ENCODE data around the gene SPART. TPM values are rescaled to one million over a fixed set of nuclear protein-coding genes. Genes with fewer than 3 reads are reported as not detected.

The SPART gene
- polyA plus RNA-seq, 1 donor (not counting 4 experiments of a cell fraction or from before 2014, with no cell fraction given): 35.5 TPM

DNA sequence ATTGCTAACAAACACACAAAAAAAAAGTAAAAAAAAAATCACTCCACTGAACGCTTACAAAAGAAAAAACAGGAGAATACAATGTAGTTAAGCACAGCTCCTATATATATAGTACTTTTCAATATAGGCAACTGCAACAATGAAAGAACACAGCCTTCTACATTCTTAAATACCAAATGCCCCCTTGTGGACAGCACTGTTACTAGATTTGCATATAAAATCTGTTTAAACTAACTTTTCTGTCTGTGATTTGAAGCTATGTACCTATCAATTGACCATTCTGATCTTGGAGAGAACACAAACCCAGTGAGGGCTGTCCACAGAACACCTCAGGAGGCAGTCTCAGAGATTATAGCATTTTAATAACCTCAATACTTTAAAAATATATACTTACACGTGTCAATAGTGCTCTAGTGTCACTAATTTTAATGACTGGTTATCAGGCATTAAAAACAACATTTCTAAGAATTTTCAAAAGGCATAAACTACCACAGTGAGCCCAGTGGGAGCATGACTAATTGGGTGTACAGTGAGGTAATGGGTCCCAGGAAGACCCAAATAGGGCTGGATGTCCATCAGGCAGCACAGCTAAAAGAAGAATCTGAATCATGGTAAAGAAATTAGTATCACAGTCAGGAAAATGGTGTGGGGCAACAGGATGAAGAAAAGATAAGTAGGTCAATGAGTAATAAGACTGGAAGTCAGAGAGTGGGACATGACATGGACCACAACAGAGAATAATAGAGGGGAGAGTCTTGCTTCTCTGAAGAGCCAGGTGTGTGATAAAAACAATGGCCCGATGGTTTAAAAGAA lies 70.8 kb downstream of the SPART start:
- H4K20me1 ChIP-seq (ENCODE audit: control insufficient read depth, extremely low read depth, insufficient read depth, low read length): no peaks in the 10 kb centered on the region
- no peaks in the 10 kb centered on the region for H3K9me1 ChIP-seq (ENCODE audit: control insufficient read depth, extremely low read depth, insufficient read depth, low read length)
- DNase-seq (ENCODE audit: low read depth, low spot score) (no peak), FAIRE-seq (no peak)
- no peak overlapping the region for H2AFZ ChIP-seq (ENCODE audit: control insufficient read depth, low read length)
- no peaks in the 10 kb centered on the region for H3K27me3 ChIP-seq (ENCODE audit: control insufficient read depth, extremely low read depth, insufficient read depth, low read length)
- no peak overlapping the region for H3K9ac ChIP-seq (ENCODE audit: control insufficient read depth, extremely low read depth, insufficient read depth, low read length)
- dilution Hi-C loops (cut with MboI; ENCODE audit: extremely low pct_ligation_motif_present, low sequenced_read_pairs): loop anchor here (25.0 kb wide), 1 partner anchor 288 kb away; no protein-coding TSS in a partner anchor
- H3K27ac ChIP-seq (ENCODE audit: control insufficient read depth, insufficient read depth, low read length): no peak overlapping the region
- no peaks in the 10 kb centered on the region for H3K9me3 ChIP-seq (ENCODE audit: control insufficient read depth, low read depth, low read length)
- H3K4me3 ChIP-seq (ENCODE audit: control insufficient read depth in 2 of 3, extremely low read depth in 1 of 3, insufficient read depth in 2 of 3, low read depth in 1 of 3, low read length in 3 of 3): no peak overlapping the region
- TF ChIP-seq, protein P1, sequence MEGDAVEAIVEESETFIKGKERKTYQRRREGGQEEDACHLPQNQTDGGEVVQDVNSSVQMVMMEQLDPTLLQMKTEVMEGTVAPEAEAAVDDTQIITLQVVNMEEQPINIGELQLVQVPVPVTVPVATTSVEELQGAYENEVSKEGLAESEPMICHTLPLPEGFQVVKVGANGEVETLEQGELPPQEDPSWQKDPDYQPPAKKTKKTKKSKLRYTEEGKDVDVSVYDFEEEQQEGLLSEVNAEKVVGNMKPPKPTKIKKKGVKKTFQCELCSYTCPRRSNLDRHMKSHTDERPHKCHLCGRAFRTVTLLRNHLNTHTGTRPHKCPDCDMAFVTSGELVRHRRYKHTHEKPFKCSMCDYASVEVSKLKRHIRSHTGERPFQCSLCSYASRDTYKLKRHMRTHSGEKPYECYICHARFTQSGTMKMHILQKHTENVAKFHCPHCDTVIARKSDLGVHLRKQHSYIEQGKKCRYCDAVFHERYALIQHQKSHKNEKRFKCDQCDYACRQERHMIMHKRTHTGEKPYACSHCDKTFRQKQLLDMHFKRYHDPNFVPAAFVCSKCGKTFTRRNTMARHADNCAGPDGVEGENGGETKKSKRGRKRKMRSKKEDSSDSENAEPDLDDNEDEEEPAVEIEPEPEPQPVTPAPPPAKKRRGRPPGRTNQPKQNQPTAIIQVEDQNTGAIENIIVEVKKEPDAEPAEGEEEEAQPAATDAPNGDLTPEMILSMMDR (optimal IDR thresholded peaks at IDR 0.05 in 1 of 3, IDR thresholded peaks at IDR 0.05 in 1 of 3, conservative IDR thresholded peaks at IDR 0.05 in 1 of 3; ENCODE audit: extremely low read depth in 1 of 3, insufficient read depth in 2 of 3, low read length in 3 of 3): peak in 2 of 3 experiments; percentile 43
- TF ChIP-seq EZH2 (IDR thresholded peaks at IDR 0.05; ENCODE audit: low read length): no peak
- no peaks in the 10 kb centered on the region for H3K36me3 ChIP-seq (ENCODE audit: control insufficient read depth in 2 of 2, extremely low read depth in 1 of 2, insufficient read depth in 2 of 2, low read length in 2 of 2)
- H3K4me2 ChIP-seq (ENCODE audit: control insufficient read depth, extremely low read depth, insufficient read depth, low read depth, low read length): no peak overlapping the region
- H3K4me1 ChIP-seq (ENCODE audit: control insufficient read depth, extremely low read depth, insufficient read depth, low read length): no peaks in the 10 kb centered on the region
- no peaks in the 10 kb centered on the region for H3K79me2 ChIP-seq (ENCODE audit: control insufficient read depth, insufficient read depth, low read length)

GRCh38 chr13:36273431-36273830 lies 72.8 kb downstream of the SPART start:
- TF ChIP-seq, protein P1 (optimal IDR thresholded peaks at IDR 0.05 in 1 of 3, IDR thresholded peaks at IDR 0.05 in 1 of 3, conservative IDR thresholded peaks at IDR 0.05 in 1 of 3; ENCODE audit: extremely low read depth in 1 of 3, insufficient read depth in 2 of 3, low read length in 3 of 3): no peak
- no peak for TF ChIP-seq EZH2 (IDR thresholded peaks at IDR 0.05; ENCODE audit: low read length)
- dilution Hi-C loops (cut with MboI; ENCODE audit: extremely low pct_ligation_motif_present, low sequenced_read_pairs): no loop called here
- Histone ChIP-seq H3K9me1 (ENCODE audit: control insufficient read depth, extremely low read depth, insufficient read depth, low read length) (no peaks in the 10 kb centered on the region), H3K9ac (ENCODE audit: control insufficient read depth, extremely low read depth, insufficient read depth, low read length) (no peak overlapping the region), H3K27ac (ENCODE audit: control insufficient read depth, insufficient read depth, low read length) (no peak overlapping the region), H3K79me2 (ENCODE audit: control insufficient read depth, insufficient read depth, low read length) (no peaks in the 10 kb centered on the region), H3K4me2 (ENCODE audit: control insufficient read depth, extremely low read depth, insufficient read depth, low read depth, low read length) (no peak overlapping the region), H3K27me3 (ENCODE audit: control insufficient read depth, extremely low read depth, insufficient read depth, low read length) (no peaks in the 10 kb centered on the region), H2AFZ (ENCODE audit: control insufficient read depth, low read length) (no peak overlapping the region), H3K9me3 (ENCODE audit: control insufficient read depth, low read depth, low read length) (no peaks in the 10 kb centered on the region), H3K36me3 (ENCODE audit: control insufficient read depth in 2 of 2, extremely low read depth in 1 of 2, insufficient read depth in 2 of 2, low read length in 2 of 2) (no peaks in the 10 kb centered on the region), H3K4me3 (ENCODE audit: control insufficient read depth in 2 of 3, extremely low read depth in 1 of 3, insufficient read depth in 2 of 3, low read depth in 1 of 3, low read length in 3 of 3) (no peak overlapping the region), H4K20me1 (ENCODE audit: control insufficient read depth, extremely low read depth, insufficient read depth, low read length) (no peaks in the 10 kb centered on the region), H3K4me1 (ENCODE audit: control insufficient read depth, extremely low read depth, insufficient read depth, low read length) (no peaks in the 10 kb centered on the region)
- no peak for FAIRE-seq
- DNase-seq (ENCODE audit: low read depth, low spot score): no peak
